GM20431 (cell line): Measurements from ENCODE around the gene TYW5.

Experiments used
- in situ Hi-C: fragments of 300-500 bp; cut with MseI, MboI; formaldehyde crosslinking; loops from one replicate; pipeline ENCODE4 v1.15.0; 2020; ENCODE audit warnings: low sequenced_read_pairs; ENCODE audit not compliant: unreplicated experiment

The TYW5 gene

DNA sequence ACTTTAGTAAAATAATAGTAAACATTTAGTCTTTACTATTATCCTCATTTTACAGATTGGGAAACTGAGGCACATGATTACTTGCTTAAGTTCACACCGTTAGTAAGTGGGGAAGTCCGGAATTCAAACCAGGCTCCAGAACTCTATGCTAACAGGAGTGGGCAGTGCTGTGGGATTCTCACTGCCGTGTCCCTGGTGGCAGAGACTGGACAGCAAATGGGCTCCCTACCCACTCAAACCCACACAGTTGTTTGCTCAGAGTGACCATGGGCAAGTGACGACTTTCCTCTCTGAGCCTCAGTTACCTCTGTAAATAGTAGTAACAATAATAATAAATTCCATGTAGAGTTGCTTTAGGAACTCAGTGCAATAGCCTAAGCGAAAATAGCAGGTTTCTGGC, 24.1 kb upstream of the TYW5 start:
- in situ Hi-C loops, result loop anchor here (25.0 kb wide), 1 partner anchor 508 kb away; no protein-coding TSS in a partner anchor

DNA sequence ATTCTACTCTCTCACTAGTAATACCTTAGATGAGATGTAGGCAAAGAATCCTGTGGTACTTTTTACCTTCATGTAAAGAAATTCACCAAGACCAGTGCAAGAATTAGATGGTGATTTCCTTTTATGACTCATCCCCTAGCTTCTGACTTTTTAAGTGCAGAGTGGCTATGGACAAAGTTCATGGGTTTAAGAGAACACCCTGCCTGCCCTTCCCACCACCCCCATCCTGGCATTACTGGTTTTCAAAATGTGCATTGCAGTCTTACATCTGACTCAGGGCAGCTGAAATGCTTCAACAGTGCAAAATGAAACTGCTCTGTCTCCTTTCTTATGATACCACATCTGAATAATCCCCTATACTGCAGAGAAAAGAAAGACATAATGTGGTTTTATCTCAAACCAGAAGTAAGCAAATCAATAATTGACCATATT, 22.7 kb upstream of the TYW5 start:
- in situ Hi-C loops, result loop anchor here (25.0 kb wide), 1 partner anchor 509 kb away; no protein-coding TSS in a partner anchor

DNA sequence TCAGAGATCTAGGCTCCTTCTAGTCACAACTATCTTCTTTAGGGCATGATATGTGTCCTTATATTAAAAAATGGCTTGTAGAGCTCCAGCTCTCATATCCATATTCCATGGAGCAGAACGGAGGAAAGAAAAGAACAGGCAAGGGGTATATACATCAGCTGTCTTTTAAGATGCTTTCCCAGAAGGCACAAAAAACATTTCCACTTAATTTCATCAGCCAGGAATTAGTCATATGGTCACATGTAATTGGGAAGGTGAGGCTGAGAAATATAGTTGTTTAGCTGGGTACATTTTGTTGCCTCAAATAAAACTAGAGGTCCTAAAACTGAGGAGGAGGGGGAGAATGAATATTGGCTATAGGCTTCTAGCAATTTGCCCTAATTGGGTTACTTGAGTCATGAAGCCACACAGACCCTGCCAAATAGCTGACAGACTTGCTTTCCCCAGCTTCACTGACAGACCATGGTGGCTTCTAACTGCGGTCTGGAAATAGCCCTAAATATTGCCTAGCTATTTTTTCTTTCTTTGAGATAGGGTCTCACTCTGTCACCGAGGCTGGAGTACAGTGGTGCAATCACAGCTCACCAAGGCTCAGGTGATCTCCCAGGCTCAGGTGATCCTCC, 20.1 kb upstream of the TYW5 start:
- in situ Hi-C loops, result loop anchor here (25.0 kb wide), 1 partner anchor 512 kb away; no protein-coding TSS in a partner anchor

DNA sequence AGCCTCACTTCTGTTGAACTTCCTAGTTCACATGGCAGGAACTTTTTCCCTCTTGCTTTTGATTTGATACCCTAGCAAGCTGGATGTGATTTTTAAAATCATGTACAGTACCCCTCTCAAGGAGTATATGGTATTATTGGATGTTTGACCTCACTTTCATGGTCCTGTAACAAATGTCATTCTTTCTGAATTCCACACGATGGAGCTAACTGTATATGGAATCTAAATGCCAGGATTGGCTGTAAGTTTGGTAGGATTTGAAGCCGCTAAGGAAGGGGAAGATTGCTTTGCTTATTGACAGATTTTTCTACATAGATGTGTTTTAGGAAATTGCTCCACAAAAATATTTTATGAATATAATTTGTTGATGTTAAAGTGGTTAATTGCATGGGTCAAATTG, 18.4 kb upstream of the TYW5 start:
- in situ Hi-C loops, result loop anchor here (25.0 kb wide), 1 partner anchor 739 kb away; no protein-coding TSS in a partner anchor

DNA sequence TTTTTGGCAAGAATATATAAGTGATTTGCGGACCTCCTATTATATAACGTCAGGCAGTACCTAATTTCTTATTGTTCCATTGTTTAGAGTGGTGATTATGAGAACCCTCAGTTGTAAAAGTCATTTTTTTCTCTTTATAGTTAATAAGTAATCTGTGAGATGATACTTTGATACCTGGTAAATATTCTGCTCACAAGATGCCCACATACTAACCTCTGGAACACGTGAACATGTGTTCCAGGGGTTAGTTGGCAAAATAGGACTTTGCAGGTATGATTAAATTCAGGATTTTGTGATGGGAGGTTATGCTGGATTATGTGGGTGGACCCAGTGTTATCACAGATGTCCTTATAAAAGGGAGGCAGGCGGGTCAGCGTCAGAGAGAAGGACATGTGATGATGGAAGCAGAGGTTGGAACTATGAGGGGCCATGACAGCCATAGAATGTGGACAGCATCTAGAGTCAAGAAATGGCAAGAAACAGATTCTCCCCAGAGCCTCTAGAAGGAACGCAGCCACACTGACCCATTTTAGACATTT, 16.9 kb upstream of the TYW5 start:
- in situ Hi-C loops, result loop anchor here (25.0 kb wide), 1 partner anchor 740 kb away; no protein-coding TSS in a partner anchor

DNA sequence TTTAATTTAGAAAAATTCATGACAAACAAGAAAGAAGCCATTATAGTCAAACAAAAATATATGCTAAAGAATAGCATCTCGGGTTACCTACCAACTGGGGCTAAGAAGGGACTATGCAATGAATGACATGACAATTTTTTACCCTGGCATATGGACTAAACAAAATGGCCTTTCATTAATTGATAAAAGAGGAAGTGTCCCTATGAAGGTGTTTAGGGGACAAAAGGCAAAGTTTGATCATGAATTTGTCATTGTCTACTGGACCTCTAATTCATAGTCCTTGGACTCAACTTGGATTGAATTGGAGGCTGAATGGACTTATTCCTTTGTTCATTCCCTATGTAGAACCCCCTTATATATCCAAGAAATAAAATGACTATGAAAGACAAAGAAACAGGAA, 12.8 kb upstream of the TYW5 start:
- in situ Hi-C loops, result loop anchor here (25.0 kb wide), 1 partner anchor 744 kb away; no protein-coding TSS in a partner anchor

DNA sequence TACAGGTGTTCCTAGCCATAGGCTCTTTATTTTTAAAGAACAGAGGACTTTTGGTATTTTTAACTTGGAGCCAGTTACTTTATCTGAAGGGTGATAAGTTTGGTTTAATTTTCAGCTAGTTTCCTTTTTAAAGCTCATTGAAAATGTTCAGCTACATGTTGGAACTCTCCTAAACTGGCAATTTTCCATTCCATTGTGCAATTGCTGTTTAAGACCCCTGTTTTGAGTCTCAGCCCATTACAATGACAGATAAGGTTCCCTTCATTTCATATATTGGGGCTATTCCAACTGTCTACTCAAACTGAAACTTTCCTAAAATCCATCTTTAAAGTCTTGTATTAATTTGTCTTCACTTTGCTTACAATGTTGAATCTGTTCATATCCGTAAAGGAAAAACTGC, 11.7 kb upstream of the TYW5 start:
- in situ Hi-C loops, result loop anchor here (25.0 kb wide), 1 partner anchor 745 kb away; no protein-coding TSS in a partner anchor

DNA sequence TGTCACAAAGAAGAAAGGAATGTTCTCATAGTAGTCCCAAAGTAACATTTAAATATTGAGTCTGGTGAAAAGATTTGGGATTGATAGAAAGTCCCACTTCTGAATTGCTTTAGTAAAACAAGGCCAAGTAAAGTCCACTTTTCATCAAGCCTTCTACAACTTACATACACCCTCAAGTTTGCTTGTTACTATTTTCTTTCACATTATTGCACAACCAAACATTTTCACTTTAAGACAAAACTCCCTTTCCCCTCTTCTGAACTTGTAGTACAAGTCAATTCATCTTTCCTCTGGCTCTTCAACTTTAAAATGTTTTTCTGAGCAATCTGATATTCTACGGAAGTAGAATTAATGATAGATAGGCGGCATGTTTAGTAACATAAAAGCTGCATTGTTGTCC, 11.1 kb upstream of the TYW5 start:
- in situ Hi-C loops, result loop anchor here (25.0 kb wide), 1 partner anchor 746 kb away; no protein-coding TSS in a partner anchor

DNA sequence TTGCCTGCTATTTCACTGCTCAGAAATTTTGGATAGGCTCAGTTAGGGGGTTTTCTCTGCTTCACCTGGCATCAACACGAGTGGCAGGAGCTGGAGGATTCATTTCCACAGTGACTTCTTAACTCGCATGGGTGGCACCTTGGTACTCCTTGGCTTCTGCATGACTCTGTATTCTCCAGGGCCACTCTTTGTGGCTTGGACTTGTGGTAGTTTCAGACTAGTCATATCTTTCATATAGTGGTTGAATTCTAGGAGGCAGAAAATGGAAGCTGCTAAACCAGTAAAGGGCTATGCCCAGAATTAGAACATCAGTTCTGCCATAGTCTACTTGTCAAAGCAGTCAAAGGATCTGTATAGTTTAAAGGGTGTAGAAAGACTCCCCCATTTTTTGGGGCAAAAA, 6.9 kb upstream of the TYW5 start:
- in situ Hi-C loops, result loop anchor here (25.0 kb wide), 1 partner anchor 750 kb away; no protein-coding TSS in a partner anchor

DNA sequence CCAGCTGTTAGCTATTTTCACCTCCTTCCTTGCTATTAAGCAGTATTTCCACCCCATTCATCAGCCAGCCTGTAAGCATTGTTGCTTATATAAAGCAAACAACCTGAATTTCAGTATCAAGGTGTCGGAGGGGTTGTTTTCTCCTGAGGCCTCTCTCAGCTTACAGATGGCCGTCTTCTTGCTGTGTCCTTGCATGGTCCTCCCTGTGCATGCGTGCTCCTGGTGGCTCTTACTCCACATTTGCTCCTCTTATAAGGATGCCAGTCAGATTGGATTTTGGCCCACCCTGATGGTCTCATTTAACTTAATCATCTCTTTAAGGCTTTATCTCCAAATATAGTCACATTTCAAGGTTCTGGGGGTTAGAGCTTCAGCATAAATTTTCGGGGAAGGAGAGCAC, 2.7 kb upstream of the TYW5 start:
- in situ Hi-C loops, result loop anchor here (25.0 kb wide), 1 partner anchor 754 kb away; no protein-coding TSS in a partner anchor

DNA sequence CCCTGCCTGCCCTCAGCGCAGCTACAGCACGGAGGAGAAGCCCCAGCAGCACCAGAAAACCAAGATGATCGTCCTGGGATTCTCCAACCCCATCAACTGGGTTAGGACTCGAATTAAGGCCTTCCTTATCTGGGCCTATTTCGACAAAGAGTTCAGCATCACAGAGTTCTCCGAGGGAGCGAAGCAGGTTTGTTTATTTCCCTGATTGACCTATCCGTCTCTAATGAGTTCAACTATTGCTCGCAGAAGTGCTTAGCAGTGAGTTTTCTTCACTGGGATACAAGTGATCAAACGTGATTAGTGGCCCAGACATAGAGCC, 730 bp upstream of the TYW5 start:
- in situ Hi-C loops, result loop anchor here (25.0 kb wide), 1 partner anchor 756 kb away; no protein-coding TSS in a partner anchor

DNA sequence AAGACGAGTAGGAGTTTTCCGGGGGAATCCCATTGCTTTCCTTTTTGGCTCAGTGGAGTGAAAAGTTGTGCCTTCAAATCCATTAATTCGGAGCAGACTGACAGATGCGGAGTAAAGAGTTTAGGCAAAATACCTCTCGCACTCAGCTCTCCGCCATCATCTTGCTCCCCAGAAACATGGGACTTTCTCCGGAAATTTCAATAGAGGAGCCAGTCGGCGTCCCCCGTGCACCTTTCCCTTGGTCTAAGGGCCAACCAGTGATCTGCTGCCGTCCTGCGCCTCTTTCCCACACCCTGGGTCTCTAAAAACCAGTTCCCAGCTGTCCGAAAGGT, 318 bp downstream of the TYW5 start:
- in situ Hi-C loops, result loop anchor here (25.0 kb wide), 1 partner anchor 757 kb away; no protein-coding TSS in a partner anchor

DNA sequence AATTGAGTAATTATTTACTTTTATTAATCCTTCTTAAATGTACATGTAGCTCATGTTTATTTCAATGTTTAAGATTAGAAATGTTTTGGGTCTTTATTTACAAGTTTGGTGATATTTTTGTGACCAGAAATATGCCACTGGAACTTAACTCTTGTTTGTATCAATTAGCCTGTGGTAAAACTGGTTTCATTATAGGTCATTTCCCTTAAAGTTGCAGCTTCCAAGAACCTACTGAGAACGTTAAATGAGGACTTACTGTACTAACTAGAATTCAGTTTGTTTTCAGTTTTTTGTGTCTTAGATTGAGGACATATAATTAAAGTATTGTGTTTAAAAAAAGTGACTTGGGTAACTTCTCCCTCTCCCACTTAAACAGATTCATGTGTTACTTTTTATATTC, 4.3 kb downstream of the TYW5 start:
- in situ Hi-C loops, result loop anchor here (25.0 kb wide), 1 partner anchor 761 kb away; no protein-coding TSS in a partner anchor

DNA sequence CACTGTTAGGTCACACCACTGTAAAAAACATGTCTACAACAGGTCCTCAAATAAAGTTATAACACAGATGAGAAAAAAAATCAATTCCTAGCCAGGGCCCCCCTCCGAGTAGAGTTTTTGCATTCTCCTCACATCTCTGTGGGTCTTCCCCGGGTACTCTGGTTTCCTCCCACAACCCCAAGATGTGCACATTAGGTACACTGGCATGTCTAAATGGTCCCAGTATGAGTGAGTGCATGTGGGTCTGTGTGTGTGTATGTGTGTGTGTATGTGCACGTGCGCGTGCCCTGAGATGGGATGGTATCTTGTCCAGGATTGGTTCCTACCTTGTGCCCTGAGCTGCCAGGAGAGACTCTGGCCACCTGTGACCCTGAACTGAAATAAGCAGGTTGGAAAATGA, 4.9 kb downstream of the TYW5 start:
- in situ Hi-C loops, result loop anchor here (25.0 kb wide), 1 partner anchor 762 kb away; no protein-coding TSS in a partner anchor

DNA sequence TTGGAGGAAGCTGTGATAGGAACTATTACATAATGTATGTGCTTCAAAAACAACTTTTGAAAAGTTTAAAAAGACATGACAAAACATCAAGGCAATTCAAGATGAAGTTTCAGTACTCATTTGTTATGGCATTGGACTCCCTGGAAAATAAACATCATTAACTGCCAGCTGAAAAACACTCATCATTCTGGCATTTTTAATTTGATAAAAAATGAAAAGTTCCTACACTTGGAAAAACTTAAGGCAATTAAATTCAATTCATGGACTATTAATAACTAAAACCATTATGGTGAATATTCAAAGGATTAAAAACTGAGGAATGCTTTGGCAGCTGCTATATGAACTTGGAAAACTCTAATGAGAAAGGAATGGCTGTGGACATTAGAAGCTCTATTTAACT, 8.5 kb downstream of the TYW5 start:
- in situ Hi-C loops, result no loop called here

DNA sequence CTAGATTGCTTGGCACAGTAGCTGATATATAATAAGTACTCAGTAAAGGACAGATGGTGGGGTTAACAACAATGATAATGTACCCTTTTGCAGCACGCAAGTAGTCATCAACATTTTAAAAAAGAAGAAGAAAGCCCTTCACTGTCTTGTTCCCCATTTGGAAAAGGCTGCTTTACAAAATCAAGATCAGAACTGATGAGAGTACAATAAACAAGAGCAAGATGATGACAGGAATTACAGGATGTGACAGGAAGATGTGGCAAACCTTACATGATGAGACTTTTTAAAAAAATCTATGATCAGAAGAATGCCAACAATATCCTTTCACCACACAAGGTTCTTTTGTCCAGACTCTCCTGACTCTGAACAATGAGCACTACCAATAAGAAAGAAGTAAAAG, 9.1 kb downstream of the TYW5 start:
- in situ Hi-C loops, result no loop called here

DNA sequence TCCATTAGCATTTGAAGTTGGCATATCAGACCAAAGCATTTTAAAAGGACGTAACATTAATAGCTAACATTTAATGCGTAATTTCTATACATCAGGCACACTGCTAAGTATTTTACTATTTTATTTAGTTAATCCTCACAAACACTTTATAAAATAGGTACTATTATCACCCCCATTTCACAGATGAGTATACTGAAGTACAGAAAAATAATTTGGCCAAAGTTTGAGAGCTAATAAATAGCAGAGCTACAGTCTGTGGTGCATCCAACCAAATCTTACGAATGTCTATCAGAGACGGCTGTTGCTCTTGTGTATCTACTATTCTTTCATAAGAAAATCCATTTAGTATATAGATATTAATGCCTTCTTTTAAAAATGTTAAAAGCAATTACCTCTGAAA, 11.9 kb downstream of the TYW5 start:
- in situ Hi-C loops, result no loop called here

DNA sequence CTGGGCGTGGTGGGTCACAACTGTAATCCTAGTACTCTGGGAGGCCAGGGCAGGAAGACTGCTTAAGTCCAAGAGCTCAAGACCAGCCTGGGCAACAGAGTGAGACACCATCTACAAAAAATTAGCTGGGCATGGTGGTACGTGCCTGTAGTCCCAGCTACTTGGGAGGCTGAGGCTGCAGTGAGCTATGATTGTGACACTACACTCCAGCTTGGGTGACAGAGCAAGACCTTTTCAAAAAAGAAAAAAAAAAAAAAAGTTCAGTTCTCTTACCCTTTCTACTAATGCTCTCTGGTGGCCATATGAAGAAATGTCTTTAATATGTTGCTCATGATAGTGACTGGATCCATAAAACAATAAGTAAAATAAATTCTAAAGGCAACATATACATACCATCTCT, 14.9 kb downstream of the TYW5 start:
- in situ Hi-C loops, result no loop called here

DNA sequence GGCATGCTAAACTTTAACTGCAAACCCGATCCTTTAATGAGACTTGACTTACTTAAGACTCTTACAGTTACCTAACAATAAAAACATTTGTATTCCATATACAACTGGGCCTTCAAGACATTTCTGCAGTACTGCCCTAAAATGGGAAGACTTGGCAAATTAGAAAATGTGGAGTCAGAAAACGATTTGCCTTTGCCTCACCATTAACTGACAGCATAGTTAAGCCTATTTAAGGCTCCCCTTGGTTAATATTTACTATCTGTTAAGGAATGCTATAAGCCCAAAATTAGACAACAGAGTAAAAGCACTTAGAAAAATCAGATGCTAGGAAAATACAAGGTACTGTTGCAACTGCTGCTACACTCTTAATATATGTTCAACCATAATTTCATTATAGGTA, 18.7 kb downstream of the TYW5 start:
- in situ Hi-C loops, result no loop called here

DNA sequence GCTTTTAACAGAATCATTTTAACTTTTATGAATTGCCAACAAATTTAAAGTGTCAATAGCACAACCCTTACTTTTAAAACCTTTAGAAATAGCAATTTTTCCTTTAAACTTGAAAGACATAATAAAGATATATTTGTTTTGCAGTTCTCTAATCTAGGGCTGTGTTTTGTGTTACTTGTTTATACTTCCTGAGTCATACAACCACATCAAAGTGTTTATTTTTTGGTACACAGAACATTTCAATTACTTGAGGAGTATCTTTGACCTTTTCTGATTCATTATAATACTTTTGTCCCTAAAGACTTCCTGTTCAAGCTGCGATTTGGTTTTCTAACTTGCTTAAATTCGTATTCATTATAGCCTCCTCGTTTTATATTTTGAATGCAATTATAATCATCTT, 21.8 kb downstream of the TYW5 start:
- in situ Hi-C loops, result no loop called here

DNA sequence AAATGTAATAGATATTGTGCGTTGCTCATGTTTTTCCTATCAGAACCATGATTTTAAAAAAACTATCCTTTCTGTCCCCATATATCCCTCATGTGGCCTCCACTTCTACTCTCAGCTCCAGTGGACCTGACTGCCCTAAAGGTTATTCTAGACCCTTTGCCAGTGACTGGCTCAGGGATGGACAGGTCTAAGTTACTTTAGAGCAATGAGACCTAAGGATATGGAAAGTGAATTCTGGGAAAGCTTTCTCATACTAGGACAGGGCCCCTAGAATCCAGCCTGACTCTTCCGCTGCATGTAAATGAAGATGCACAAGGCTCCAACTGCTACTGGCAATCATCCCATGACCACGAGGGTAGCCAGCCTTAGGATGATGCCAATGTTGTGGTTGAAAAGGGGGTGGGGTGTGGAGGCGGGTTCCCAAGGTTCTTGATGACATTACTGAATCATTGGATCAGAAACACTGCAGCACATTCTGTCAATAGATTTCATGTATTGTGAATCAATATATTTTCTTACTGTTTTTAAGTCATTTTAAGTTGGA, 22.9 kb downstream of the TYW5 start:
- in situ Hi-C loops, result no loop called here
